ENCODE data around the gene BBOX1. TPM values are rescaled to one million over a fixed set of nuclear protein-coding genes. Genes with fewer than 3 reads are reported as not detected.

The BBOX1 gene
- total RNA-seq, 1 experiment from 2014 or later, result not detected

DNA sequence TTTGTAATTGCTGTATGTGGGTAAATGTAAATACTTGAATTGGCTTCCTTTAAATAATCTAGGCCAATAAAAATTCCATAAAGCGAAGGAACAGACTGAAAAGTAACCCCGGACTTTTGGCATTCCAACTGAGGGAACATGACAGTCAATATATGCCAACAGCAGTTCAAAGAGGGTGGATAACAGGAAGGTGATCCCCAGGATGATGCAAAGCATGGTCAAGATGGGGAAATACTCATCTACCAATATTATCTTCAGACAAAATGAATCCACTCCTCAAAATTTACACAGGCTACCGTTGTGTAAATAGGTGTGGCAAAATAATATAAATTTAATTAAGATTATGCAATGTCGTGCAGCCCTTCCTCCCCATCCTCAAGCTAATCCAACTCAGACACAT lies 56.9 kb downstream of the BBOX1 start:
- Histone ChIP-seq H3K9me3 (ENCODE audit: low read depth, low read length, poor library complexity, severe bottlenecking) (no peaks in the 10 kb centered on the region), H3K36me3 (ENCODE audit: insufficient read depth, low read length, poor library complexity, severe bottlenecking) (no peaks in the 10 kb centered on the region), H3K27ac (ENCODE audit: low read depth, low read length, poor library complexity, severe bottlenecking) (no peak overlapping the region), H3K27me3 (replicated peaks; ENCODE audit: insufficient read depth, low read depth, low read length, poor library complexity) (peaks cover 74% of the 10 kb centered on the region), H3K4me3 (ENCODE audit: low read depth, low read length, poor library complexity, severe bottlenecking) (no peak overlapping the region), H3K4me1 (ENCODE audit: insufficient read depth, low read length, poor library complexity, severe bottlenecking) (peaks cover 11% of the 10 kb centered on the region)
- intact Hi-C loops (cut with micrococcal nuclease; ENCODE audit: unreplicated experiment), result no loop called here
- BruUV-seq (replicated peaks), result no TSS peak
- ChIA-PET CTCF (no interaction called here), POLR2A (ENCODE audit: low non-redundant PET) (no interaction called here)
- no peak for TF ChIP-seq CTCF (conservative IDR thresholded peaks at IDR 0.05; ENCODE audit: low read depth, low read length)
- TF ChIP-seq EZH2 (IDR thresholded peaks at IDR 0.05; ENCODE audit: borderline replicate concordance, low read depth, low read length, poor library complexity, severe bottlenecking), result no peak
- no peak for DNase-seq (ENCODE audit: low spot score)

- Histone ChIP-seq H3K27ac (ENCODE audit: low read depth, low read length, poor library complexity, severe bottlenecking) (no peak overlapping the region), H3K4me1 (ENCODE audit: insufficient read depth, low read length, poor library complexity, severe bottlenecking) (no peaks in the 10 kb centered on the region), H3K27me3 (replicated peaks; ENCODE audit: insufficient read depth, low read depth, low read length, poor library complexity) (peaks cover 91% of the 10 kb centered on the region), H3K36me3 (ENCODE audit: insufficient read depth, low read length, poor library complexity, severe bottlenecking) (no peaks in the 10 kb centered on the region), H3K4me3 (ENCODE audit: low read depth, low read length, poor library complexity, severe bottlenecking) (no peak overlapping the region), H3K9me3 (ENCODE audit: low read depth, low read length, poor library complexity, severe bottlenecking) (no peaks in the 10 kb centered on the region)
- intact Hi-C loops (cut with micrococcal nuclease; ENCODE audit: unreplicated experiment), result no loop called here
- DNase-seq (ENCODE audit: low spot score), result peak; percentile 36
- BruUV-seq (replicated peaks), result no TSS peak
- POLR2A ChIA-PET (ENCODE audit: low non-redundant PET), result no interaction called here
- CTCF ChIA-PET, result no interaction called here
- TF ChIP-seq CTCF (conservative IDR thresholded peaks at IDR 0.05; ENCODE audit: low read depth, low read length) (no peak), EZH2 (IDR thresholded peaks at IDR 0.05; ENCODE audit: borderline replicate concordance, low read depth, low read length, poor library complexity, severe bottlenecking) (no peak)
Observed at GRCh38 chr11:27100534-27100933, 59.9 kb downstream of the BBOX1 start.

GRCh38 chr11:27107548-27107947 lies 66.9 kb downstream of the BBOX1 start:
- no TSS peak for BruUV-seq (replicated peaks)
- intact Hi-C loops (cut with micrococcal nuclease; ENCODE audit: unreplicated experiment), result no loop called here
- TF ChIP-seq EZH2 (IDR thresholded peaks at IDR 0.05; ENCODE audit: borderline replicate concordance, low read depth, low read length, poor library complexity, severe bottlenecking), result no peak
- no peak for TF ChIP-seq CTCF (conservative IDR thresholded peaks at IDR 0.05; ENCODE audit: low read depth, low read length)
- no peak for DNase-seq (ENCODE audit: low spot score)
- POLR2A ChIA-PET (ENCODE audit: low non-redundant PET), result no interaction called here
- CTCF ChIA-PET, result no interaction called here
- H3K4me1 ChIP-seq (ENCODE audit: insufficient read depth, low read length, poor library complexity, severe bottlenecking), result no peaks in the 10 kb centered on the region
- no peak overlapping the region for H3K4me3 ChIP-seq (ENCODE audit: low read depth, low read length, poor library complexity, severe bottlenecking)
- H3K9me3 ChIP-seq (ENCODE audit: low read depth, low read length, poor library complexity, severe bottlenecking), result no peaks in the 10 kb centered on the region
- H3K27me3 ChIP-seq (replicated peaks; ENCODE audit: insufficient read depth, low read depth, low read length, poor library complexity), result peaks cover 75% of the 10 kb centered on the region
- H3K27ac ChIP-seq (ENCODE audit: low read depth, low read length, poor library complexity, severe bottlenecking), result no peak overlapping the region
- H3K36me3 ChIP-seq (ENCODE audit: insufficient read depth, low read length, poor library complexity, severe bottlenecking), result no peaks in the 10 kb centered on the region

Measured in A673 (cell line).